LHCN-M2 (cell line): ENCODE results near the gene SMARCB1. TPM values are rescaled to one million over a fixed set of nuclear protein-coding genes. Genes with fewer than 3 reads are reported as not detected.
"Not testable (repeated sequence)": the region's sequence is repeated elsewhere in the genome, so short reads cannot be mapped to it uniquely, and the experiment has no call there.

ENCODE experiments used
- DNase-seq: peaks from one replicate; pipeline ENCODE4 v3.0.0-alpha.2; 2012; ENCODE audit warnings: low read depth
- total RNA-seq: library from RNA; depleted of rRNA; stranded (reverse); fragments of >200 nt; gene quantifications from 2 replicates; pipeline ENCODE4 v1.2.3, GENCODE V29; 2014

The SMARCB1 gene
- total RNA-seq, 1 experiment from 2014 or later: 90.0 TPM

DNA sequence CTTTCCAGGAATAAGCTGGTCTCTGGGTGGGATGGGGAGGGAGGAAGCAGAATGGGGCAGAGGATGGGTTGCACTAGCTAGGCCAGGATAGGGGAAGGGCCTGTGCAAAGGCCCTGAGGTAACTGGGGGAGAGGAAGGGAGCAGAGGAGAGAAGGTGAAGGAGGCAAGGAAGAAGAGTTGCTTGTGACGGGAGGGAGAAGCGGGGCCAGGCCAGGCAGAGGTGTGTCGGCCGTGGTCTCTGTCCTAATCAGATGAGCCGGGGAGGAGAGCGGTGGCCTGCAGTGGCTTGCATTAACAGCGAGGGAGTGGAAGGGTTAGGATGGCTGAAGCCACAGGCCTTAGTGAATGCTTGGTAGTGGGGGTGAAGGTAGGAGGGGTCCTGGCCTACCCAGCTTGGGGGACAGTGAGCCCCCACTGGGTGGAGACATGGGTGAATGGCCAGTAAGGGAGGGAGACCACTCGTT, 58.0 kb downstream of the SMARCB1 start:
- no peak for DNase-seq

DNA sequence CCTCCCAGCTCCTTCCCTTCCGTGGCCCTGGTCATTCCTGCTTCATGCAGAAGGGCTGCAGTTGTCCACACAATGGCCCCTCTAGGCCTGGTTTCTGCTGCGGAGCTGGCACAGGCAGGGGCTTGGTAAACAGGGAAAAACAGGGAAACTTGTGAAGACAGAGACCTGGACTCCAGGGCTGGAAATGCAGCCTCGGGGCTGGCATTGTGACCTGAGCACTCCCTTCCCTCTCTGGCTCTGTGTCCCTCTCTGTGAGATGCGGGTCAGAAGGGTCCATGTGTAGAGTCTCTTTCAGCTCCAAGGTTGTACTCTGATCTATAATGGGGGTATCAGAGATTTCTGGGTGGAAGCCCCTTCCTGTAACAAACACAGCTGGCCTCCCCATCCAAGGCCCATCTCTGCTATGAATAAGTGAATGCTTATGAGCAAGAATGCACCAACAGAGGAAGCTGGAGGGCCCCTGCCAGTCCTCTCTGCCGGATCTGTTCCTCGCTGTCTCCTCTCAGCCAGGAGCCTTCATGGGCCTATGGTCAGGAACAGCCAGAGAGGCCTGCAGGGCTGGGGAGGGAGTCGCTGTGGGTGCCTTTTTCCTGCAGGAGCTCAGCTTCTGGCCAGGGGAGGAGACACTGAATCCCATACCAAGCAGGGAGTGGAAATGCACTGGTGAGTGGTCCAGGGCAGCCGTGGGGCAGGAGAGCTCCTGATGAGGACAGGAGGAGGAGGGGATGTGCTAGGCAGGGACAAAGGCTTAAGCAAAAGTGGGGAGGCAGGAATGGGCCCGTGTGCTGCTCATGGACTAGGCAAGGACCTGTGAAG, 58.7 kb downstream of the SMARCB1 start:
- DNase-seq: no peak

DNA sequence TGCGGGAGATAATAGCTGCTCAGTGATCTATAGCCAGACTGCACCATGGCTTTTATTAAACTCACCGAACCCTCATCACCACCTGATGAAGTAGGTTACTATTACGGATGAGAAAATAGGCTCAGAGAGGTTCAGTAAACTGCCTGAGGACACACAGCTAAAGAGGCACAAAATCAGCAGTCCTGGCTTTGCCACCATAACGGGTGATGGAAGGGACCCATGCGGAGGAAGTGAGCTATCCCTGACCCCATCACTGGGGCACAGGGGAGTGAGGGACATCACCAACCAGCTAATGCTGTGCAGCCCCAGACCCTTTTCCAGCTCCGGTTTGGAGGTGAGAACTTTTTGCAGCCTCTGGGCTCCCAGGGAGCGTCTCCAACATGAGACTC, 59.3 kb downstream of the SMARCB1 start:
- no peak for DNase-seq

DNA sequence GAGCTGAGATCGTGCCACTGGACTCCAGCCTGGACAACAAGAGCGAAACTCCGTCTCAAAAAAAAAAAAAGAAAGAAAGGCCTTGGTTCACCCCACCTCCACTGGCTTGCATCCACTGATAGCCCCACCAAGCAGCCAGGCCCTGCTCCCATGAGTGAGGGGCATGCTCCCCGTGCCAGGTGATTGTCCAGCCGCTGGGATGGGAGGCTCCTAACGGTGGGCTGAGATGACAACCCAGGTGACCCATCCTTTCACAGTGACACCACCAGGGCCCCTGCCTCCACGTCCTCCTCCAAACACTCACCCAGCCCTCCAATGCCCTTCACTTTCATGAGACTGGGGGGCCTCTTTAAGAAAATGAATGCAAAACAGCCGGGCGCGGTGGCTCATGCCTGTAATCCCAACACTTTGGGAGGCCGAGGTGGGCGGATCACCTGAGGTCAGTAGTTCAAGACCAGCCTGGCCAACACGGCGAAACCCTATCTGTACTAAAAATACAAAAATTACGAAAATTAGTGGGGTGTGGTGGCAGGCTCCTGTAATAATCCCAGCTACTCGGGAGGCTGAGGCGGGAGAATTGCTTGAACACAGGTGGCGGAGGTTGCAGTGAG, 60.6 kb downstream of the SMARCB1 start:
- no peak for DNase-seq

DNA sequence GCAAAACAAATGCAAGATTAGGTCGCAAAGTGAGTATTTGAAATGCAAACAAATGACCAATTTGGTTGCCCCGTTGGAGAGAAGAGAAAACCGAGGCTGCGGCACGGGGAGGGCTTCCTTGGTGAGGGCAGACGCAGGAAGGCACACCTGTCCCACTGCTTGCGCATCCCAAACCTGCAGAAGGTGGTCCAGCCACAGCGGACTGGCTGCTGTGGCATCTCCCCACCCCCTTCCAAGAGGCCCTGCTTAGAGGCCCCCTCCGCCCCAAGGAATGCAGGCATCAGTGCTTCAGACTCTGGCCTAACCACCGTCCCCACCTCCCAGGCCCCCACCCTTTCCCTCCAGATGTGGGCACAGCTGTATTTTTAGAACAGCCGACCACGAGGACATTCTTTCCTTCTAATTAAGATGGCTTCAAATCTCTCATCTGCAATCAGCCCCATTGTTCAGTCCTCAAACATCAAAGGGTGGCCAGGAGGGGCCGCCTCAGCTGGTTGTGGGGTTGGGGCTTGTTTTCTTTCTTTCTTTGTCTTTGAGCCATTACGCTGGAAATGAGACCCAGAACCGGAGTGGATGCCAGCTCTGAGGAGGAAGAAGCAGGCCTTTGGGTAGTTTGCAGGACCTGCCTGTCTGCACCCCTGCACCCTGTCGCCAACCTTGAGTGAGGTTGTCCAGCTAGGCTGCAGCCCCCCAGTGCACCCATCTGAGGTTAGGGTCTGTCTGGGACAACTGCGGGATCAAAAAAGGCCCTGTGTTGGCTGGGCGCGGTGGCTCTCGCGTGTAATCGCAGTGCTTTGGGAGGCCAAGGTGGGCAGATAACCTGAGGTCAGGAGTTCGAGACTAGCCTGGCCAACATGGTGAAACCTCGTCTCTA, 61.5 kb downstream of the SMARCB1 start:
- no peak for DNase-seq

DNA sequence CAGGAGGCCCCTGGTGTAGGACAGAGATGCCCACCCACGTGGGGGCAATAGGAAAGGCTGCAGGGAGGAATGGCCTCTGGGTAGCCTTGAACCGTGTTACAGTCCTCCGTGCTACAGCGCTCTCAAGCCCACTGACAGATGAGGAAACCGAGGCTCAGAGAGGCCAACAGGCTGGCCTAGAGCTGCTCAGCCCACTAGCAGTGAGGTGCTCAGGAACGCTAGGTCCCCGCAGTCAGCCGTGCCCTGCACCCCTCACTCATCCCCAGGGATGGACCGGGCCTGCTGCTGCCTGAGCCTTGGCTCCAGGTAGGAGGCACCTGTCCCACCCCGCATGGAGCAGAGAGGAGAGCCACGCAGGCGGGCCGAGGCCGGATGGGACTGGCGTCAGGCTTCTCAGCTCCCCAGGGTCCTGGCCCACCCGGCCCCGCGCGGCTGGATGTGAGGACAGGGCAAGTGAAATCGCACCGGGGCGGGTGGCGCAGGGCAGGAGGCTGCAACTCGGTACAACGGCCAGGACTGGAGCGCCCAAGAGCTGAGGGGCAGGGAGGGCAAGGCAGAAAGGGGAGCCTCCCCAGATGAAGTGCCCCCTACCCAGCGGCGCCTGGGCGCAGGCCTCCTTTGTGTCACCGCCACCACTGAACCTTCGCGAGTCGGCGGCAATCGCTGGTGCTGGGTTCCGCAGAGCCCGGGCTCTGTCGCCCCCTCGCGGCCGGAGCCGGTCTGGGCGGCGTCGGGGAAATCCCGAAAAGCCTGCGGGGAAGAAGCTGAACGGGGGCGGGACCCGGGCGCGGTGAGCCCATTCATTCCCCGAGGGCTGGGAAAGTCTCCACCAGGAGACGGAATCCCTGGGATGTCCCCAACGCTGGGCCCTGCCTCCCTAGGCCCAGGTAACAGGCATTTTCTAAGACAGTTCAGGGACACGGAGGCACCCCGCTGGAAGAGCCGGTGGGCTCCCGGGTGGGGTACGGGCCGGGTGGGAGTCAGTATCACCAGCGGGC, 62.5 kb downstream of the SMARCB1 start:
- DNase-seq: peak; percentile 61

DNA sequence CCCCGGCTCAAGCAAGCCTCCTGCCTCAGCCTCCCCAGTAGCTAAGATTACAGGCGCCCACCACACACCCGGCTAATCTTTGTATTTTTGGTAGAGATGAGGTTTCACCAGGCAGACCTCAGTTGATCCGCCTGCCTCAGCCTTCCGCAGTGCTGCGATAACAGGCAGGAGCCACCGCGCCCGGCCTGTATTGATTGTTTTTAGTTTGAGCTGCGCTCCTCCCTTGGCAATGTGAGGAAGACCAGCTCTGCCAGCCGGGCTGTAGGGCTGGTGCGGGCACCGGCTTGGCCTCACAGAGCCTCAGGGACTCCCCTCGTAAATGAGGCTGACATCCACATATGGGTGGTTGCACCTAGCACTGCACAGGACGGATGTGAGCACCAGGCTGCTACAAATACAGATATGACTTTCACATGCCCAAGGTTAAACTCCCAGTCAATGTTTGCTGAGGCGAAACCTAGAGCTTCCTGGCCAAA, 63.4 kb downstream of the SMARCB1 start:
- DNase-seq: no peak

DNA sequence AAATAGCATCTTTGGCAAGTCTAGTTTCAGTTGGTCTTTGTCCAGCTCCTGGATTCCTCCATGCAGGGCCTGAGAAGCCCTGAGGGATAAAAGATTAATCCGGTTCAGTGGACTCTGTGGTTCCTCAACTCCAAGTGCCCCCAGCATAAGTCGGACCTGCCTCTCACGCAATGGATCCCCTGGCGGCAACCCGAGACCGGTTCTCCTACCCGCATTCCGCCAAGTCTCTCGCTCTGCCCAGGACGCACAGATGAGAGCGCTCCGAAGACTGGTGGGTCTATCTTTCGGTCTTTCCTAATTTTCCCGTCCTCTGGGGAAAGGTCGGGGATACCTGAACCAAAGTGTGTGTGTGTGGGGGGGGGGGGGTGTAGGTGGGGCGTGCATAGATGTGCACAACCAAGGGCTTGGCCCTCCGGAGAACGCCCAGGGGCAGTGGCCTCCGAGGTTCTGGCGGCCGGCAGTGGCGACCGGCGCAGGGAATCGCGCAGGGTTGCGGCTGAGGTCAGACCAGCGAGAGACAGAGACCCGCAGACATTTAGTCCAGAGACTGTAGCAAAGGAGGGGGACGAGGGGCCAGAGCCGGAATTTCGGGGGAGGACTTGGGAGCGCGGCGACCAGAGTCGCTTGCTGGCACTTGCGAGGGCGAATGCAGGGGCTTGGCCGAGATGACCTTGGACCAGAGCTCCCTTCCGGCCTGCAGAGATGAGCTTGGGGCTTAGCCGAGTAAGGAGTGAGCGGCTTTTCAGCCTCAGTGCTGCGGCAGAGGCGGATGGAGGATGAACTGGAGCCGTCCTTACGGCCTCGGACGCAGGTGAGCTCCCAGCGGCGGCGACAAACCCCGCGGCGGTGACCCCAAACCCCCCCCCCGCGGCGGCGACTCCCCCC, 70.2 kb downstream of the SMARCB1 start:
- peak; percentile 33 for DNase-seq

DNA sequence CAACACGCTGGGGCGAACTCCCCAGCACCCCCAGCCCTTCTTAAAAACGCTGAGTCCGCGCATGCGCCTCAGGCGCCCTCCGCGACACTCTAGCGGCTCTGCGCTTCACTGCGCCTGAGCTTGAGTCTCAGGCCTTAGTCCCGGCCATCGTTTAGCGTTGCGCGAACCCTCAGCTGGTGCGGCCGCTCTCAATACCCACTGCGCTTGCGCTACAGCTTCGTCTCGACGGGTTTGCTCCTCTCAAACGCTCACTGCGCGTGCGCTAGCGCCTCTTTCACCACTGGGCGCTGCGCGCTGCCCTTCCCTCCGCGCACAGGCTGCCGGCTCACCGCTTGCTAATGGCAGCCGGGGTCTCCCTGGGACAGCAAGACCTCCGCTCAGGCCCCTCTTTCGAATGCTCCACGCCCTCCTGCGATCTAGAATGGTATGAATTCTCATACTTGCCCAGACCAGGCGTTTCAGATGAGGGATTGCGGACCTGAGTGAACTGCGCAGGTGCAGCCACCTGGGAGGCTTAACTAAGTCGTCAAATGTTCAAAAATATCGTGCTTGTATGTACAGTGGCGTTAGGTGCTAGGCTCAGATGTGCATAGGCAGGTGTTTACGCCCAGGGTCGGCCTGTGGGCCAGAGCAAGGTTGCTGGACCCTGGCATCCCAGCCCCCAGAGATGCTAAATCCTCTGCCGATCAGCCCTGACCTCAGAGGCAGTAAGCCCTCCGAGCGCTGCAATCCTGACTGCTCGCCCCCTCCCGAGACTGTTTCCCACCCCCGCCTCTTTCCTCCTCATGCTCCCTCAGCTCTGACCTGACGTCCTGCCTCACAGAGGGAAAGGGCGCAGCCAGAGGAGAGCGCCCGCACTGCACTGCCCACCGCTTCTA, 71.1 kb downstream of the SMARCB1 start, which contains the start of gene SLC2A11:
Gene SLC2A11 (plus strand): TSS at position 270 of the 878 bp plus-strand sequence. CDS start 125 bp downstream, at position 395.
- peak; percentile 97 for DNase-seq

DNA sequence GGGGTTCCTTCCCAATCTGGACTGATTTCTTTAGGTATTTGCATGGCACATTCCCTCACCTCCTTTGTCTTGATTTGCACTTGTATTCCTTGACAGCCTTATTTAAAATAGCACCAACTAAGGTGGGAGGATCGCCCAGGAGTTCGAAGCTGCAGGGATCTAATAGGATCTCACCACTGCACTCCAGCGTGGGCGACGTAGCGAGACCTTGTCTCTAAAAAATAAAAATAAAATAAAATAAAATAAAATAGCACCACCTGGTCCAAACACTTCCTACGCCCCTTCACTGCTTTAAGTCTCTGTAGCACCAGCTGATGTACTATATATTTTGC, 71.7 kb downstream of the SMARCB1 start:
- DNase-seq: no peak

DNA sequence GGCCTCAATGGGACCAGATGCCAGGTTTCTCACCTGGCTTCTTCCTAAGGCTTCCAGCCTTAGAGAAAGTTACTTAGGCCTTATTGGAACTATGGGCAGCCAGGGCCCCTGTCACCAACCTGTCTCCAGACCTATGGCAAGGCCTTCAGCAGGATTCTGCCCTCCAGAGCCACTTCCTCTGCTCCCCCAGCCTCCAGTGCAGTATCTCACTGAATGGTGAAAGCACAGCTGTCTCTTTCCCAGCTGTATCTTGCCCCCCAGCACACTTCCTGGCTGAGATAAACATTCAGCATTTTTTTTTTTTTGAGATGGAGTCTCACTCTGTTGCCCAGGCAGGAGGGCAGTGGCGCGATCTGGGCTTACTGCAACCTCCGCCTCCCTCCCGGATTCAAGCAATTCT, 72.4 kb downstream of the SMARCB1 start:
- no peak for DNase-seq

DNA sequence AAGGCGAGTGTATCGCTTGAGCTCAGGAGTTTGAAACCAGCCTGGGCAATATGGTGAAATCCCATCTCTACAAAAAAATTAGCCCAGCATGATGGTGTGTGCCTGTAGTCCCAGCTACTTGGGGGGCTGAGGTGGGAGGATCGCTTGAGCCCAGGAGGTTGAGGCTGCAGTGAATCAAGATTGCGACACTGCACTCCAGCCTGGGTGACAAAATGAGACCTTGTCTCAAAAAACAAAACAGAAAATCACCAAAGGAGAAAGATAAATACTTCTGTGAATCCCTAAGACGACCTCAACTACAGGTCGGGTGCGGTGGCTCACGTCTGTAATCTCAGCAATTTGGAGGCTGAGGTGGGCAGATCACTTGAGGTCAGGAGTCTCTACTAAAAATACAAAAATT, 73.4 kb downstream of the SMARCB1 start:
- not testable (repeated sequence) for DNase-seq

DNA sequence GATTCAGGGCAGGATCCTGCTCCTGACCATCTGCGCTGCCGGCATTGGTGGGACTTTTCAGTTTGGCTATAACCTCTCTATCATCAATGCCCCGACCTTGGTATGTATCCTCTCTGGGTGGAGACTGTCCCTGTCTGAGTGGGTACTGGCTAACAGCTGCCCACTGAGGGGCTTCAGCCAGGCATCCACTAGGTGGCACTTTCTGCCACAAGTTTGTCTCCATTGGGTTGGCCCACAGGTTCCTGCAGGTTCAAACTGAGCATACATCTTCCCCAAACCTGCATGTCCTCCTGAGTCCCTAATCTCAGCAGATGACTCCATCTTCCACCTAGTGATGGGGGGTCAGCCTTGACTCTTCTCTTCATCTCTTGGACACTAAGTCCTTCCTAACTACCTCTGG, 75.3 kb downstream of the SMARCB1 start:
- peak; percentile 46 for DNase-seq

DNA sequence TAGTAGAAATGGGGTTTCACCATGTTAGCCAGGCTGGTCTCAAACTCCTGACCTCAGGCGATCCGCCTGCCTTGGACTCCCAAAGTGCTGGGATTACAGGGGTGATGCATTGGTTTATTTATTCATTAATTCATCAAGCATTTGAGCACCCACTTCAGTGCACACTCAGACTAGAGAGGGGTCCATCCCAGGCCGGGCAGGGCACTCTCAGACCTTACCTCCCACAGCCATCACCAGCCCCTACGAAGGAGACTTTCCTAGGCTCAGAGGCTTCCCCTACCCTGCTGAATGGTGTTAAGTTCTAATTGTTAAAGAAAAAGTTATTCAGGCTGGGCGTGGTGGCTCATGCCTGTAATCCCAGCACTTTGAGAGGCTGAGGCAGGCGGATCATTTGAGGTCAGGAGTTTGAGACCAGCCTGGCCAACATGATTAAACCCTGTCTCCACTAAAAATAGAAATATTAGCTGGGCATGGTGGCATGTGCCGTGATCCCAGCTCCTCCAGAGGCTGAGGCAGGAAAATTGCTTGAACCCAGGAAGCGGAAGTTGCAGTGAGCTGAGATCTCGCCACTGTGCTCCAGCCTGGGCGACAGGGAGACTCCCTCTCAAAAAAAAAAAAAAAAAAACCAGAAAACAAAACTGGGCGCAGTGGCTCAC, 77.9 kb downstream of the SMARCB1 start:
- DNase-seq: not testable (repeated sequence)

DNA sequence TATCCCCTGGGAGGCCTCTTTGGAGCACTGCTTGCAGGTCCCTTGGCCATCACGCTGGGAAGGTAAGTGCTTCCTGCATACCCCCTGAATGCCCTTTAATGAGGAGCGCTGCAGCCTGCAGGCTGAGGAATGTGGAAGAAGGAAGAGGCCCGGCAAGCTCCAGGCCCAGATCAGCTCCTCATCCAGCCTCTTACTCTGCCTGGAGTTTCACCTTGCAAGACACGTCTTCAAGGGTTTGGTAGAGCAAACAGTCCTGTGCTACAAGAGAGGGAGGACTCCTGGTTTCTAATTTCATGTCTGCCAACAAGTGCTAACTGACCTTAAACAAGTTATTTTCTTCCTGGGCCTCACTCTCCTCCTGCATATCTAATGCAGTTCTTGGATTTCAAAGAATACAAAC, 81.8 kb downstream of the SMARCB1 start:
- no peak for DNase-seq

DNA sequence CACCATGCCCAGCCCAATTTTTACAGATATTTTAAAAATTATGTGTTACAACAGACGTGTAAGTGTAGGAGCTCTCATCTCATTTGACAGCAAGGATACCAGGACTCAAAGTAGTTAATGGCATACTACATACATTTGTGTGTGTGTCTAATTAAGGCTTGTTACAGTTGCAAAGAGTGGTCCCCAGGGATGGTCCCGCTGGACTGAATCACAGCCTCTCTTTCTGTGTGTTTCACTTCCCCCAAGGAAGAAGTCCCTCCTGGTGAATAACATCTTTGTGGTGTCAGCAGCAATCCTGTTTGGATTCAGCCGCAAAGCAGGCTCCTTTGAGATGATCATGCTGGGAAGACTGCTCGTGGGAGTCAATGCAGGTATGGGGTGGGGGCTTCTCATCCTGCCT, 88.1 kb downstream of the SMARCB1 start:
- no peak for DNase-seq

DNA sequence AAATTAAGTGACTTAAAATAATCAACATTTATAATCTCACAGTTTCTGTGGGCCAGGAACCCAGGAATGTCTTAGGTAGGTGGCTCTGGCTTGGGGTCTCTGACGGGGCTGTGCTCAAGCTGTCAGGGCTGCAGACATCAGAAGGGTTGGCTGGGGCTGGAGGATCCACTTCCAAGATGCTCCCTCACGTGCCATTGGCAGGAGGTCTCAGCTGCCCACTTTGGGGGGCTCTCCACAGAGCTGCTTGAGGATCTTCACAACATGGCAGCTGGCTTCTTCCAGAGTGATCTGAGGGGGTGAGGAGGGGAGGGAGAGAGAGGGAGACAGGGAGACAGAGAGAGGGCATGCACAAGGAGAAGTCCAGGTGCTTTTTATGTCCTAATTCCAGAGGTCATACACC, 89.0 kb downstream of the SMARCB1 start:
- no peak for DNase-seq

DNA sequence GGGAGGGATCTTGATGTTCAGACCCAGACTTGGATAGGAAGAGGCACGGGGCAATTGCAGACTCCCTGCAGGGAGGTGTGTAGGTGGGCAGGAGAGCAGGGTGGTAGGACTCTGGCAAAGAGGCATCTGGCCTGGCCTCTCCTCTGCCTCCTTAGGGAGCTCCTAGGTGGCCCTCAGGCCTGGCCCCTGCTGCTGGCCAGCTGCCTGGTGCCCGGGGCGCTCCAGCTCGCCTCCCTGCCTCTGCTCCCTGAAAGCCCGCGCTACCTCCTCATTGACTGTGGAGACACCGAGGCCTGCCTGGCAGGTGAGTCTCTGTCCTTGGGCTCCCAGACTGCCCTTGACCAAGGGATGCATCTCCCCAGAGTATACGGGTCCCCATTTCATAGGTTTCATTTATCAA, 90.8 kb downstream of the SMARCB1 start:
- no peak for DNase-seq
